SK-N-SH (cell line): ENCODE results near the gene FBXO10.

Experiments used
- CTCF ChIP-seq: fragments of 200-600 bp; sonication (generic); IDR thresholded peaks from 2 replicates; pipeline ENCODE4 v1.6.1; 2017; ENCODE audit warnings: antibody characterized with exemption, mild to moderate bottlenecking, moderate library complexity
- EP300 ChIP-seq, 2 experiments: IDR thresholded peaks; 2 replicates each; pipeline versions ENCODE4 v1.4.0 to v1.6.1; 2012; ENCODE audit warnings: borderline replicate concordance in 1 of 2, low read depth in 1 of 2, low read length in 1 of 2
- FOXM1 ChIP-seq: IDR thresholded peaks from 2 replicates; pipeline ENCODE4 v1.4.0; 2012; ENCODE audit warnings: low read depth, mild to moderate bottlenecking
- GATA2 ChIP-seq: sonication (generic); formaldehyde crosslinking; IDR thresholded peaks from 2 replicates; pipeline ENCODE4 v1.5.0; 2020; ENCODE audit warnings: mild to moderate bottlenecking, missing genetic modification reagents
- JUND ChIP-seq: IDR thresholded peaks from 2 replicates; pipeline ENCODE4 v1.4.0; 2012
- PBX3 ChIP-seq: IDR thresholded peaks from 2 replicates; pipeline ENCODE4; 2012
- POLR2AphosphoS5 ChIP-seq: IDR thresholded peaks from 2 replicates; pipeline ENCODE4 v1.6.1; 2012; ENCODE audit warnings: low read depth, low read length
- RCOR1 ChIP-seq: fragments of 150-350 bp; IDR thresholded peaks from 2 replicates; pipeline ENCODE4 v1.6.1; 2017; ENCODE audit warnings: antibody characterized with exemption, low read length
- RXRA ChIP-seq: IDR thresholded peaks from 2 replicates; pipeline ENCODE4 v1.4.0; 2012; ENCODE audit warnings: low read depth, mild to moderate bottlenecking, borderline replicate concordance
- SIN3A ChIP-seq: IDR thresholded peaks from 2 replicates; pipeline ENCODE4 v1.6.1; 2012; ENCODE audit warnings: low read depth, mild to moderate bottlenecking, low read length, moderate library complexity, borderline replicate concordance
- TAF1 ChIP-seq: IDR thresholded peaks from 2 replicates; pipeline ENCODE4 v1.6.1; 2012; ENCODE audit warnings: low read depth, mild to moderate bottlenecking, low read length, moderate library complexity, borderline replicate concordance
- USF2 ChIP-seq: fragments of 150-350 bp; IDR thresholded peaks from 2 replicates; pipeline ENCODE4 v1.6.1; 2017; ENCODE audit warnings: antibody characterized with exemption, low read length, low read depth, borderline replicate concordance
- TF ChIP-seq, protein P1 (sequence below): IDR thresholded peaks from 2 replicates; pipeline ENCODE4 v1.4.0; 2012; ENCODE audit warnings: low read depth, borderline replicate concordance
- TF ChIP-seq, protein P2 (sequence below): IDR thresholded peaks from 2 replicates; pipeline ENCODE4 v1.6.1; 2012; ENCODE audit warnings: mild to moderate bottlenecking, low read depth, low read length, moderate library complexity

DNA sequence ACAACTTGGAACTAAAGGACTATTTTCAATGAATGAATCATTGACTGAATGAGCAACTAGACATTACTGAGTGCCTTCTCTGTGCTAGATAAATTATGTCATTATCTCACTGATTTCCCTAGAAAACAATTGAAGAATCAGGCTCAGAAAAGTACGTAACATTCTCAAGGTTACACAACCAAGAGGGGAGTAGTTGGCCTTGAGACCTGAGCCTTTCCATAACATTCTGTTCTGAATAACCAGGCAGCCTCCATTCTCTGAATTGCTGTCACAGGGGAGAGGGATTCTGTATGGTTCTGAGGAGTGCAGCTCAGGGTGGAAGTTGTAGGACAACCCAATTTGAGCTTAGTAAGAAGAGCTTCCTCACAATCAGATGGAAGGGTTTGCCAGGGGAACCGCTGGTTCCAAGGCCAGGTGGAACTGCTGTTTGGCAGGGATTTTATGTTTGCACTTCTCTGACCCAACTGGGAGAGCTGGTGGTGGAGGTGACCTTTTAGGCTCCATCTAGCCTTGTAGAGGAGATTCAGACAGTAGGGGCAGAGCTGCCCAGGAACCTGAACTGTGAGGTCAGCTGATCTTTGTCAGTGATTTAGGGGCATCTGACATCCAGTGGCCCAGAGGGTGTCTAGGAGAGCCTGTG, 74.1 kb downstream of the FBXO10 start:
- TF ChIP-seq JUND, result no peak
- TF ChIP-seq RCOR1, result no peak
- TF ChIP-seq SIN3A, result no peak
- TF ChIP-seq, protein P1, sequence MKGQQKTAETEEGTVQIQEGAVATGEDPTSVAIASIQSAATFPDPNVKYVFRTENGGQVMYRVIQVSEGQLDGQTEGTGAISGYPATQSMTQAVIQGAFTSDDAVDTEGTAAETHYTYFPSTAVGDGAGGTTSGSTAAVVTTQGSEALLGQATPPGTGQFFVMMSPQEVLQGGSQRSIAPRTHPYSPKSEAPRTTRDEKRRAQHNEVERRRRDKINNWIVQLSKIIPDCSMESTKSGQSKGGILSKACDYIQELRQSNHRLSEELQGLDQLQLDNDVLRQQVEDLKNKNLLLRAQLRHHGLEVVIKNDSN, result no peak
- no peak for TF ChIP-seq PBX3
- no peak for TF ChIP-seq TAF1
- no peak for TF ChIP-seq USF2
- no peak for TF ChIP-seq CTCF
- no peak for TF ChIP-seq FOXM1
- no peak for TF ChIP-seq RXRA
- no peak for TF ChIP-seq POLR2AphosphoS5
- no peak for TF ChIP-seq GATA2 (CRISPR knock-in tag)
- TF ChIP-seq, protein P2, sequence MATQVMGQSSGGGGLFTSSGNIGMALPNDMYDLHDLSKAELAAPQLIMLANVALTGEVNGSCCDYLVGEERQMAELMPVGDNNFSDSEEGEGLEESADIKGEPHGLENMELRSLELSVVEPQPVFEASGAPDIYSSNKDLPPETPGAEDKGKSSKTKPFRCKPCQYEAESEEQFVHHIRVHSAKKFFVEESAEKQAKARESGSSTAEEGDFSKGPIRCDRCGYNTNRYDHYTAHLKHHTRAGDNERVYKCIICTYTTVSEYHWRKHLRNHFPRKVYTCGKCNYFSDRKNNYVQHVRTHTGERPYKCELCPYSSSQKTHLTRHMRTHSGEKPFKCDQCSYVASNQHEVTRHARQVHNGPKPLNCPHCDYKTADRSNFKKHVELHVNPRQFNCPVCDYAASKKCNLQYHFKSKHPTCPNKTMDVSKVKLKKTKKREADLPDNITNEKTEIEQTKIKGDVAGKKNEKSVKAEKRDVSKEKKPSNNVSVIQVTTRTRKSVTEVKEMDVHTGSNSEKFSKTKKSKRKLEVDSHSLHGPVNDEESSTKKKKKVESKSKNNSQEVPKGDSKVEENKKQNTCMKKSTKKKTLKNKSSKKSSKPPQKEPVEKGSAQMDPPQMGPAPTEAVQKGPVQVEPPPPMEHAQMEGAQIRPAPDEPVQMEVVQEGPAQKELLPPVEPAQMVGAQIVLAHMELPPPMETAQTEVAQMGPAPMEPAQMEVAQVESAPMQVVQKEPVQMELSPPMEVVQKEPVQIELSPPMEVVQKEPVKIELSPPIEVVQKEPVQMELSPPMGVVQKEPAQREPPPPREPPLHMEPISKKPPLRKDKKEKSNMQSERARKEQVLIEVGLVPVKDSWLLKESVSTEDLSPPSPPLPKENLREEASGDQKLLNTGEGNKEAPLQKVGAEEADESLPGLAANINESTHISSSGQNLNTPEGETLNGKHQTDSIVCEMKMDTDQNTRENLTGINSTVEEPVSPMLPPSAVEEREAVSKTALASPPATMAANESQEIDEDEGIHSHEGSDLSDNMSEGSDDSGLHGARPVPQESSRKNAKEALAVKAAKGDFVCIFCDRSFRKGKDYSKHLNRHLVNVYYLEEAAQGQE, result no peak
- no peak for TF ChIP-seq EP300 (IDR thresholded peaks at IDR 0.05; ENCODE audit: borderline replicate concordance in 1 of 2, low read depth in 1 of 2, low read length in 1 of 2)
